Osteocyte (in vitro differentiated cells): ENCODE data around the gene SCN4B. TPM values are rescaled to one million over a fixed set of nuclear protein-coding genes. Genes with fewer than 3 reads are reported as not detected.

Experiments used
- DNase-seq: peaks from one replicate; pipeline ENCODE4 v3.0.0; 2021; ENCODE audit warnings: mixed read lengths; ENCODE audit not compliant: unreplicated experiment; ENCODE audit errors: extremely low spot score
- H3K27ac Mint-ChIP-seq: one replicate; pipeline ENCODE4 v1.8.0; 2021; ENCODE audit warnings: mild to moderate bottlenecking, mixed read lengths; ENCODE audit not compliant: unreplicated experiment
- H3K27me3 Mint-ChIP-seq: one replicate; pipeline ENCODE4 v1.8.0; 2021; ENCODE audit warnings: mixed read lengths; ENCODE audit not compliant: unreplicated experiment
- H3K36me3 Mint-ChIP-seq: one replicate; pipeline ENCODE4 v1.8.0; 2021; ENCODE audit warnings: mixed read lengths; ENCODE audit not compliant: unreplicated experiment
- H3K4me1 Mint-ChIP-seq: one replicate; pipeline ENCODE4 v1.8.0; 2021; ENCODE audit warnings: mixed read lengths; ENCODE audit not compliant: unreplicated experiment
- H3K4me3 Mint-ChIP-seq: one replicate; pipeline ENCODE4 v1.8.0; 2021; ENCODE audit warnings: mild to moderate bottlenecking, moderate library complexity, mixed read lengths; ENCODE audit not compliant: unreplicated experiment
- H3K9me3 Mint-ChIP-seq: one replicate; pipeline ENCODE4 v1.8.0; 2021; ENCODE audit warnings: mixed read lengths; ENCODE audit not compliant: unreplicated experiment
- total RNA-seq: library from RNA; stranded (reverse); gene quantifications from 2 replicates; pipeline ENCODE4 v1.2.1, GENCODE V29; 2021
- TF ChIP-seq, protein P1 (sequence below): fragments of 200-600 bp; sonication (generic); IDR thresholded peaks from 2 replicates; pipeline ENCODE4 v1.5.0; 2021; ENCODE audit warnings: antibody characterized with exemption, mild to moderate bottlenecking, moderate library complexity

Gene SCN4B
- total RNA-seq, 1 donor from 2014 or later: 0.08 TPM

DNA sequence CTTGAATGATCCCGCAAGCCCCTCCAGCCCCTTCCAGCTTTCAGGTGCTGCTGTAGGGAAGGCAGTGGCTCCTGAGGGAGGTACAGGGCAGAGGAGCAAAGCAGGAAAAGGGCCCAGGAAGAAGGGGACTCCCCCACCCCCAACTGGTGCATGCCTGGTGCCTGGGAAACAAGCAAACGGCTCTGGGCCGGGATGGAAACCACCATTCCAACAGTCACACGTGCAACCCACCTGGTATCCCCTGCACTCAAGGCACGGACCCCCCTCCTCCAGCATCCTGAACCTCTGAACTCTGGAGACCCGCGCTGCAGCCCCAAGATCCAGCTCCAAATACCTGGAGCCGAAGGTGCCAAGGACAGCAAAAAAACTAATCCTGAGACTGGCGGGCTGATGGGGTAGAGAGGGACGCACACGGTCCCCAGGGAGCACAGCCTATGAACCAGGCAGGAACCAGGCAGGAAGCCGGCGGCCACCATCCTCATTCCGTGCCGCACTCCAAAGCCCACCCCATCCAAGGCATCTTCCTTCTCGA lies 537 bp downstream of the SCN4B start:
- no peaks in the 10 kb centered on the region for H3K36me3 Mint-ChIP-seq
- H3K27ac Mint-ChIP-seq: no peak overlapping the region
- peak overlapping the region; percentile 62 for H3K4me3 Mint-ChIP-seq
- peaks cover 82% of the 10 kb centered on the region for H3K27me3 Mint-ChIP-seq
- H3K9me3 Mint-ChIP-seq: no peaks in the 10 kb centered on the region
- peaks cover 5% of the 10 kb centered on the region for H3K4me1 Mint-ChIP-seq
- DNase-seq: no peak
- TF ChIP-seq, protein P1, sequence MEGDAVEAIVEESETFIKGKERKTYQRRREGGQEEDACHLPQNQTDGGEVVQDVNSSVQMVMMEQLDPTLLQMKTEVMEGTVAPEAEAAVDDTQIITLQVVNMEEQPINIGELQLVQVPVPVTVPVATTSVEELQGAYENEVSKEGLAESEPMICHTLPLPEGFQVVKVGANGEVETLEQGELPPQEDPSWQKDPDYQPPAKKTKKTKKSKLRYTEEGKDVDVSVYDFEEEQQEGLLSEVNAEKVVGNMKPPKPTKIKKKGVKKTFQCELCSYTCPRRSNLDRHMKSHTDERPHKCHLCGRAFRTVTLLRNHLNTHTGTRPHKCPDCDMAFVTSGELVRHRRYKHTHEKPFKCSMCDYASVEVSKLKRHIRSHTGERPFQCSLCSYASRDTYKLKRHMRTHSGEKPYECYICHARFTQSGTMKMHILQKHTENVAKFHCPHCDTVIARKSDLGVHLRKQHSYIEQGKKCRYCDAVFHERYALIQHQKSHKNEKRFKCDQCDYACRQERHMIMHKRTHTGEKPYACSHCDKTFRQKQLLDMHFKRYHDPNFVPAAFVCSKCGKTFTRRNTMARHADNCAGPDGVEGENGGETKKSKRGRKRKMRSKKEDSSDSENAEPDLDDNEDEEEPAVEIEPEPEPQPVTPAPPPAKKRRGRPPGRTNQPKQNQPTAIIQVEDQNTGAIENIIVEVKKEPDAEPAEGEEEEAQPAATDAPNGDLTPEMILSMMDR: no peak

DNA sequence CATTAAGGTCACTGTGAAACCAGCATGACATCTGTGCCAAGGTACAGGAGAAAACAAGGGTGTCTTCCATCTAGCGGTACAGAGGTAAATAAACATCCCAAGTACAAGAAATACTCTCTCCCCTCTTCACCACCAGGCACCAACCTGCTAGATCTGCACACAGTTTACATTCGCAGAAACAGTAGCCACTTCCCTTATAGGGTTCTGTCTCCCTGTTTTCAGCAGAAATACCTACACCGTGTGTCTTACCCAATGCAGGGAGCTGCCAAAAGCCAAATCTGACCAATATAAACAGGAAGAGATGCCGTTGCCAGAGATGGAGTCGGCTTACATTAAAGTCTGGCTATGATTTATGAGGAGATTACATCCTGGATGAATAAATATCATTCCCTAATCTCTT lies 1.2 kb downstream of the SCN4B start:
- Mint-ChIP-seq H3K4me1 (peaks cover 6% of the 10 kb centered on the region), H3K4me3 (no peak overlapping the region), H3K27ac (no peak overlapping the region), H3K27me3 (peaks cover 78% of the 10 kb centered on the region), H3K9me3 (no peaks in the 10 kb centered on the region), H3K36me3 (no peaks in the 10 kb centered on the region)
- DNase-seq: no peak
- TF ChIP-seq, protein P1: no peak

DNA sequence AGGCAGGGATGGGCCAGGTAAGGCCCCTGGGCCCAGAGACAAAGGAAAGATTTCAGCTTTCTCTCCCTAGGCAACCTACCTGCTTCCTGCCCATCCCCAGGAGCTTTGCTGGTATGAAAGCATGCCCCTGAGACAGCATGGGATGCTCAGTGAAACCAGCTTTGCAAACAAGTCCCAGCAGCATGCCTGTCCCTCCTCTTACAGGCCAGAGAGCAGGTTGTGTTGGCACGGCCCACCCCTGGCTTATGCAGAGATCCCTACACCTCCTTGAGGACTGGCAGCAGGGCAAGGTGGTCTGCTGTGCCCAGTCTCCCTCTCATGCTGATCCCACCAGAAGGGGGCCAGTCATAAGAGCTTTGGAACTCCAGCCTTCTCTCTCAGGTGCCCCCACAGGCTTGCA lies 3.1 kb downstream of the SCN4B start:
- H3K27ac Mint-ChIP-seq: no peak overlapping the region
- no peaks in the 10 kb centered on the region for H3K9me3 Mint-ChIP-seq
- TF ChIP-seq, protein P1: no peak
- peaks cover 8% of the 10 kb centered on the region for H3K4me1 Mint-ChIP-seq
- no peak overlapping the region for H3K4me3 Mint-ChIP-seq
- DNase-seq: no peak
- H3K36me3 Mint-ChIP-seq: no peaks in the 10 kb centered on the region
- H3K27me3 Mint-ChIP-seq: peaks cover 70% of the 10 kb centered on the region

DNA sequence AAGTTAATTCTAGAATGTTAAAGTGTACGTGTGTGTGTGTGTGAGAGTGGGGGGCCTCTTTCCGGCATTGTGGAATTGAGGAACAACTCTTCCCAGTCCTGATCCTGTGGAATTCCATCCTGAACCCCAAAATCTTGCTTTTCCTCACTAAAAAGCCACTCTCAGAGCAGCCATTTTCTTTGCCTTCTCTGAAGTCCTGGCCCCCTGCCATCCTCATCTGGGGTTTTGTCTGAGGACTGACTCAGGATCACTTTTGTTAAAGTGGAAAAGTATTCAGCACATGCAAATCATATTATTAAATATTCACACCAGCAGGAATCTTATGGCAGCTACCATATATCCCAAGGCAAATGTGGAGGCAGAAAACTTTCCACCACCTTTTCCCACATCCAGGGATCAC lies 3.8 kb downstream of the SCN4B start:
- Mint-ChIP-seq H3K27me3 (peaks cover 70% of the 10 kb centered on the region), H3K36me3 (no peaks in the 10 kb centered on the region), H3K4me1 (peaks cover 8% of the 10 kb centered on the region), H3K27ac (no peak overlapping the region), H3K4me3 (no peak overlapping the region), H3K9me3 (no peaks in the 10 kb centered on the region)
- no peak for DNase-seq
- TF ChIP-seq, protein P1: no peak

DNA sequence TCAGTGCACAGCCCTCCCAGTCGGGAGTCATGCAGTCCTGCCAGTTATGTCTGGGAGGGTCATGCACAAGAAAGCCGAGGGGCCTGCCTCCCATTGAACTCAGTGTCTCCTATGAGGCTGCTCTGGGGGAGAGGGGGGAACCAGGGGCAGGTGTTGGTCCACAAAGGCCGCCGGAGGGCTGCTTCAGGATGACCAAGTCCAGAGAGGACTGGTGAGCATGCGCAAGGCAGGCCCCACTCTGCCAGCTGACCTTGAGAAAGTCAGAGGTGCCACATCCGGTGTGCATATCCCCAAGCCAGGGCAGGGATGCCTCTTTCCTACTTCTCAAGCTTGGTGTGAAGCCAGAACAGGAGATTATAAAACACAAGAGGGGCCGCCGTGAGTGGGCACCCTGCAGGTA lies 4.4 kb downstream of the SCN4B start:
- no peaks in the 10 kb centered on the region for H3K9me3 Mint-ChIP-seq
- H3K27ac Mint-ChIP-seq: no peak overlapping the region
- DNase-seq: no peak
- H3K36me3 Mint-ChIP-seq: no peaks in the 10 kb centered on the region
- H3K4me3 Mint-ChIP-seq: no peak overlapping the region
- TF ChIP-seq, protein P1: no peak
- peaks cover 70% of the 10 kb centered on the region for H3K27me3 Mint-ChIP-seq
- H3K4me1 Mint-ChIP-seq: peaks cover 6% of the 10 kb centered on the region
